Right kidney (tissue), 1 donor: ENCODE results near the gene CNN3.
A peak's percentile ranks its signal among the peaks of the same experiment; 100 is the strongest.

Experiments
- DNase-seq: peaks from one replicate; pipeline ENCODE4 v3.0.0-alpha.2; 2016

Gene CNN3

GRCh38 chr1:94925561-94926125, 1.3 kb downstream of the CNN3 start:
- peak; percentile 85 for DNase-seq

- no peak for DNase-seq
Measured at GRCh38 chr1:94925004-94925403, 1.9 kb downstream of the CNN3 start.

GRCh38 chr1:94922761-94923331, 4.1 kb downstream of the CNN3 start:
- DNase-seq: no peak

GRCh38 chr1:94921977-94922376, 4.9 kb downstream of the CNN3 start:
- DNase-seq: no peak

- no peak for DNase-seq
Measured at GRCh38 chr1:94920061-94920460, 6.8 kb downstream of the CNN3 start.

GRCh38 chr1:94919241-94920030, 7.5 kb downstream of the CNN3 start:
- no peak for DNase-seq

- DNase-seq: no peak
Measured at GRCh38 chr1:94917251-94917650, 9.7 kb downstream of the CNN3 start.

GRCh38 chr1:94912263-94913184, 14.4 kb downstream of the CNN3 start:
- DNase-seq: no peak

- no peak for DNase-seq
Measured at GRCh38 chr1:94909486-94909885, 17.4 kb downstream of the CNN3 start.

GRCh38 chr1:94908965-94909364, 17.9 kb downstream of the CNN3 start:
- no peak for DNase-seq

GRCh38 chr1:94908190-94908589, 18.7 kb downstream of the CNN3 start:
- DNase-seq: no peak

GRCh38 chr1:94907136-94907535, 19.8 kb downstream of the CNN3 start:
- no peak for DNase-seq

- no peak for DNase-seq
Measured at GRCh38 chr1:94906382-94906781, 20.5 kb downstream of the CNN3 start.

- no peak for DNase-seq
Measured at GRCh38 chr1:94905207-94905606, 21.7 kb downstream of the CNN3 start.

- DNase-seq: no peak
Measured at GRCh38 chr1:94903280-94904009, 23.5 kb downstream of the CNN3 start.

- no peak for DNase-seq
Measured at GRCh38 chr1:94901841-94902240, 25.1 kb downstream of the CNN3 start.

GRCh38 chr1:94899756-94900155, 27.2 kb downstream of the CNN3 start:
- no peak for DNase-seq

- DNase-seq: no peak
Measured at GRCh38 chr1:94898491-94899385, 28.2 kb downstream of the CNN3 start.

GRCh38 chr1:94895518-94895917, 31.4 kb downstream of the CNN3 start:
- no peak for DNase-seq

- DNase-seq: no peak
Measured at GRCh38 chr1:94894630-94895029, 32.3 kb downstream of the CNN3 start.
